Testis (tissue), 3 donors: Measurements from ENCODE around the gene TNS3. TPM values are rescaled to one million over a fixed set of nuclear protein-coding genes. Genes with fewer than 3 reads are reported as not detected.

Experiments
- DNase-seq: peaks from one replicate; pipeline ENCODE4 v3.0.0-alpha.2; 2019
- H3K27ac ChIP-seq, 2 donors: fragments of 200-600 bp; sonication (generic); one replicate each; pipeline ENCODE4 v1.5.1; 2019
- H3K27me3 ChIP-seq: fragments of 200-600 bp; sonication (generic); one replicate; pipeline ENCODE4 v1.5.1; 2019
- H3K36me3 ChIP-seq: fragments of 200-600 bp; sonication (generic); one replicate; pipeline ENCODE4 v1.5.1; 2017; ENCODE audit warnings: low read depth; ENCODE audit errors: missing control alignments
- H3K4me1 ChIP-seq: fragments of 200-600 bp; sonication (generic); one replicate; pipeline ENCODE4 v1.5.1; 2019
- H3K4me3 ChIP-seq, 2 donors: fragments of 200-600 bp; sonication (generic); one replicate each; pipeline ENCODE4 v1.5.1; 2017 to 2019
- H3K9me3 ChIP-seq: fragments of 200-600 bp; sonication (generic); one replicate; pipeline ENCODE4 v1.5.1; 2017
- POLR2A ChIP-seq: fragments of 450-650 bp; IDR thresholded peaks from one replicate; pipeline ENCODE4 v1.6.1; 2017; ENCODE audit warnings: antibody characterized with exemption, mild to moderate bottlenecking, moderate library complexity
- WGBS, 2 donors: methylation state at CpG; one replicate each; pipeline ENCODE4 v1.1.5; 2018; 5-methylcytosine and 5-hydroxymethylcytosine counted together
- intact Hi-C: fragments of 100-400 bp; cut with DNase I; formaldehyde crosslinking; loops from one replicate; pipeline ENCODE4 v1.15.1; 2023; ENCODE audit warnings: low total_unique reads
- polyA plus RNA-seq: library from polyadenylated mRNA; stranded (reverse); fragments of 350-450 nt; fragmentation: Illumina TruSeq; extraction: RNeasy Lipid Tissue Mini Kit (QIAGEN cat#74804); gene quantifications from one replicate; pipeline ENCODE4 v1.2.3, GENCODE V29; 2014; ENCODE audit warnings: low read depth, low replicate concordance; ENCODE audit not compliant: insufficient read depth
- total RNA-seq, 2 donors: library from RNA; depleted of rRNA; stranded (reverse); fragments of >200 nt; gene quantifications; one replicate each; pipeline ENCODE4 v1.2.3, GENCODE V29; 2016
- TF ChIP-seq, protein P1 (sequence below), 3 experiments: fragments of 450-650 bp in 2 of 3; fragments of 200-600 bp in 1 of 3; sonication (generic) in 1 of 3; IDR thresholded peaks; one replicate each; pipeline ENCODE4 v1.5.1; 2016 to 2019; ENCODE audit warnings: antibody characterized with exemption in 3 of 3, mild to moderate bottlenecking in 2 of 3, moderate library complexity in 1 of 3

TNS3 gene
- total and polyA plus RNA-seq, 3 donors from 2014 or later: 28.5 to 93.5 (median 60.0) TPM

DNA sequence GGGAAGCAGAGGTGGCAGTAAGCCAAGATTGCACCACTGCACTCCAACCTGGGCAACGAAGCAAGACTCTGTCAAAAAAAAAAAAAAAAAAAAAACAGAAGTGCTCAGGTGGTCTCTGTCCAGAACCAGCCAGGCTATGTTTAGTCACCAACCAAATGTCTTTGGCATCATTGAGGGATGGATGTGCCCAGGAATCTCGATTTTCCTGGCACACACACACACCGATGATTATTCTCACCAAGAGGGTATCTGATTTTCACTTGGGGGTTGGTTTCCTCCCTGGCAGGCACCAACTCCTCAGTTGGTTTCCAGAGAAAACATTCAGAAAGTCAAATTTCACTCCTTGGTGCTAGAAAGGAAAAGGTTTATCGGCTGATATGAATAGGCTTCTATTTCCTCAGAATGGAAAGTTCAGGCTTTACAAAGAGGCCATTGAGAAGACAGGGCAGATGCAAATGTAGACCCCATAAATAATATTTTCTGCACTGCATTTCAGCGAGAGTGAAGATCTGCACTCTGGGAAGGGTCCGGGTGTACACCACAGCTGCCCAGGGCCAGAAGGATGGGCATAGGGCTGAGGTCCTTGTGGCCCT, 154.8 kb downstream of the TNS3 start:
- Histone ChIP-seq H3K27ac (no peak overlapping the region), H3K27me3 (no peaks in the 10 kb centered on the region), H3K4me3 (no peak overlapping the region), H3K36me3 (no peaks in the 10 kb centered on the region), H3K4me1 (no peaks in the 10 kb centered on the region), H3K9me3 (no peaks in the 10 kb centered on the region)
- TF ChIP-seq, protein P1, sequence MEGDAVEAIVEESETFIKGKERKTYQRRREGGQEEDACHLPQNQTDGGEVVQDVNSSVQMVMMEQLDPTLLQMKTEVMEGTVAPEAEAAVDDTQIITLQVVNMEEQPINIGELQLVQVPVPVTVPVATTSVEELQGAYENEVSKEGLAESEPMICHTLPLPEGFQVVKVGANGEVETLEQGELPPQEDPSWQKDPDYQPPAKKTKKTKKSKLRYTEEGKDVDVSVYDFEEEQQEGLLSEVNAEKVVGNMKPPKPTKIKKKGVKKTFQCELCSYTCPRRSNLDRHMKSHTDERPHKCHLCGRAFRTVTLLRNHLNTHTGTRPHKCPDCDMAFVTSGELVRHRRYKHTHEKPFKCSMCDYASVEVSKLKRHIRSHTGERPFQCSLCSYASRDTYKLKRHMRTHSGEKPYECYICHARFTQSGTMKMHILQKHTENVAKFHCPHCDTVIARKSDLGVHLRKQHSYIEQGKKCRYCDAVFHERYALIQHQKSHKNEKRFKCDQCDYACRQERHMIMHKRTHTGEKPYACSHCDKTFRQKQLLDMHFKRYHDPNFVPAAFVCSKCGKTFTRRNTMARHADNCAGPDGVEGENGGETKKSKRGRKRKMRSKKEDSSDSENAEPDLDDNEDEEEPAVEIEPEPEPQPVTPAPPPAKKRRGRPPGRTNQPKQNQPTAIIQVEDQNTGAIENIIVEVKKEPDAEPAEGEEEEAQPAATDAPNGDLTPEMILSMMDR (IDR thresholded peaks at IDR 0.05): no peak
- TF ChIP-seq POLR2A: no peak
- 55% methylated on average over 6 of the region's 6 CpGs for WGBS, 2 donors
- DNase-seq: no peak
- intact Hi-C loops: loop anchor here (10.0 kb wide), 1 partner anchor 388 kb away; no protein-coding TSS in a partner anchor

DNA sequence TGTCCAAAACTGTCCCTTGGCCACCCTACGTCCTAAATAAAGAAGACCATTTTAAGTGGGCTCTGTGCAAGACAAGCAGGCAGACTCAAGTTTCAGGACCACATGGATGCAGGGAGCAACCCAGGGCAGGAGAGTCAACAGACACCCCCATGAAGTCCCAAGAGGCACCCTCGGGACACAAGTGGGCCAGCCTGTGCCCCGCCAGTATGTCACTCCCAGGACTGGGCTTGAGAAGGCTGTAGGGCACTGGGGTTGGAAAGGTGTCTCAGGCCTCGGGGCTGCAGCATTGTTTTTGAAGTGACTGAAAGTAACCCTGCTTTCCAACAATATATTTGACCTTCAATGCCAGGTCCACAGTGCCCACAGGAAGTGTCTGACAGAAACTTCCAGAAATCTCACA, 157.4 kb downstream of the TNS3 start:
- Histone ChIP-seq H3K4me3 (no peak overlapping the region), H3K4me1 (no peaks in the 10 kb centered on the region), H3K27me3 (no peaks in the 10 kb centered on the region), H3K36me3 (no peaks in the 10 kb centered on the region), H3K27ac (no peak overlapping the region), H3K9me3 (no peaks in the 10 kb centered on the region)
- WGBS, 2 donors: 92 to 94% methylated on average over 4 of the region's 4 CpGs
- no peak for TF ChIP-seq POLR2A
- TF ChIP-seq, protein P1 (IDR thresholded peaks at IDR 0.05): no peak
- intact Hi-C loops: loop anchor here (10.0 kb wide), 1 partner anchor 390 kb away; no protein-coding TSS in a partner anchor
- no peak for DNase-seq

DNA sequence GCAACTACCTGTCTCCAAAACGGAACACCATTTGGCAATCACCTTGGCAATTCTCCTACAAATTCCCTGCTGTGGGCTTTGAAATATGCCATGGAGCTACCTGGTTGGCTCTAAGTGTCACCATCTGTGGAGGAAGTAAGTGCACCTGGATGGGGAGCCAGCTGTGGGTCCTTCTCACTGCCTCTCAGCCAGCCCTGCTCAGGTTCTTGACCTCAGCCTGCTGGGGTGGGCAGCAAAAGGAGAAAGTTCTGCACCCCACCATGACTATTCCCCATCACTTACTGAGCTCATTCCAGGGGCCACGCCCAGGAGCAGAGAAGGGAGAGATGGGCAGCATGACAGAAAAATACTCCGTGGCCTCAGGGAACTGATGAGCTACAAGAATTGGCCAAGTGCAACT, 158.7 kb downstream of the TNS3 start:
- Histone ChIP-seq H3K9me3 (no peaks in the 10 kb centered on the region), H3K4me1 (no peaks in the 10 kb centered on the region), H3K27me3 (no peaks in the 10 kb centered on the region), H3K36me3 (no peaks in the 10 kb centered on the region), H3K4me3 (no peak overlapping the region), H3K27ac (no peak overlapping the region)
- TF ChIP-seq, protein P1 (IDR thresholded peaks at IDR 0.05): no peak
- no peak for TF ChIP-seq POLR2A
- intact Hi-C loops: loop anchor here (10.0 kb wide), 1 partner anchor 392 kb away; no protein-coding TSS in a partner anchor
- WGBS, 2 donors: 90 to 92% methylated on average over 3 of the region's 3 CpGs
- DNase-seq: no peak

DNA sequence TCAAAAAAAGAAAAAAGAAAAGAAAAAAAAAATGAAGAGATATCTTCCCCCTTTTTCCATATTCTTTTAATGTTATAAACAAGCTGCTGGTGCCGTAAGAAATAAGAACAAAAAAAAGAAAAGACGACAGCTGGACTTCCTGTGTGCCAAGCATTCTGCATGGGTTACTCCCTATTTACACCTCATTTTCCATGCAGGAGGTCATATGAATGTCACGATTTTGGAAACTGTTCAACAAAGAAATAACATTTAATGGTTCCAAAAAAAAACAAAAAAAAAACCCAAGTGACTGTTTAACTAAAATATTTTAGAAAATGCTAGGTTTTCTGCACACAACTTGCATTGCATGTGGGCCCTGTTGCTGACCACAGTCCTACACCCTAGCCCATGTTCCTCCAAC, 159.3 kb downstream of the TNS3 start:
- no peak for TF ChIP-seq POLR2A
- TF ChIP-seq, protein P1 (IDR thresholded peaks at IDR 0.05): no peak
- no peaks in the 10 kb centered on the region for H3K36me3 ChIP-seq
- H3K4me1 ChIP-seq: no peaks in the 10 kb centered on the region
- H3K4me3 ChIP-seq: no peak overlapping the region
- WGBS, 2 donors: 56 to 57% methylated on average over 3 of the region's 3 CpGs
- no peak overlapping the region for H3K27ac ChIP-seq
- H3K9me3 ChIP-seq: no peaks in the 10 kb centered on the region
- DNase-seq: no peak
- H3K27me3 ChIP-seq: no peaks in the 10 kb centered on the region
- intact Hi-C loops: loop anchor here (10.0 kb wide), 1 partner anchor 392 kb away; no protein-coding TSS in a partner anchor

DNA sequence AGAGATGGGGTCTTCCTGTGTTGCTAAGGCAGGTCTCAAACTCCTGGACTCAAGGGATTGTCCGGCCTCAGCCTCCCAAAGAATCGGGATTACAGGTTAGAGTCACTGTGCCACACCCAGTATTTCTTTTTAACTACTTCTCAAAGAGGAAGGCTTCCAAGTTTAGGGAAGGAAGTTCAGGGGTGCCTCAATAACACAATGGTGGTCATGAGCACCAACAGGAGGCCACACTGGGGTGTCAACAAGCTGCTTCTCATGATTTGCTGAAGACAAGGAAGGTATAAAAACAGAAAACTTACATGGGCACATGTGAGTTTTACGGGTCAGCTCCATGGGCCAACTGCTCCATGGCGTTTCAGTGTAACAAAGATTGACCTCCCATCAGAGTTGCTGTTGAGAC, 160.5 kb downstream of the TNS3 start:
- WGBS, 2 donors: 94 to 98% methylated on average over 4 of the region's 4 CpGs
- Histone ChIP-seq H3K36me3 (no peaks in the 10 kb centered on the region), H3K27ac (no peak overlapping the region), H3K9me3 (no peaks in the 10 kb centered on the region), H3K4me3 (no peak overlapping the region), H3K27me3 (no peaks in the 10 kb centered on the region), H3K4me1 (no peaks in the 10 kb centered on the region)
- intact Hi-C loops: loop anchor here (10.0 kb wide), 1 partner anchor 393 kb away; no protein-coding TSS in a partner anchor
- TF ChIP-seq, protein P1 (IDR thresholded peaks at IDR 0.05): no peak
- DNase-seq: no peak
